SW 1271 (cell line): Measurements from ENCODE around the gene HOGA1.
"Not testable (repeated sequence)": the region's sequence is repeated elsewhere in the genome, so short reads cannot be mapped to it uniquely, and the experiment has no call there.

Source experiments
- DNase-seq, 2 experiments: peaks; one replicate each; lab custom pipeline; 2025; lab: John Stamatoyannopoulos, UW

HOGA1 gene

GRCh38 chr10:97649405-97649750, 65.2 kb downstream of the HOGA1 start:
- not testable (repeated sequence) for DNase-seq

GRCh38 chr10:97650726-97651125, 66.5 kb downstream of the HOGA1 start:
- DNase-seq: no peak

- DNase-seq: no peak
Observed at GRCh38 chr10:97651773-97652172, 67.6 kb downstream of the HOGA1 start.

GRCh38 chr10:97656777-97657176, 72.6 kb downstream of the HOGA1 start:
- DNase-seq: no peak

- DNase-seq: no peak
Observed at GRCh38 chr10:97659589-97659988, 75.4 kb downstream of the HOGA1 start.
